Bronchial epithelial cell (primary cell): Measurements from ENCODE around the gene DLGAP1. TPM values are rescaled to one million over a fixed set of nuclear protein-coding genes. Genes with fewer than 3 reads are reported as not detected.
"Not testable (repeated sequence)": the region's sequence is repeated elsewhere in the genome, so short reads cannot be mapped to it uniquely, and the experiment has no call there.

ENCODE experiments used
- DNase-seq: peaks from one replicate; pipeline ENCODE4 v3.0.0-alpha.2; 2010; ENCODE audit warnings: low read depth
- FAIRE-seq: peaks from 2 replicates; lab custom pipeline; 2011; peaks lifted over from hg19 to GRCh38; lab: Jason Lieb, UNC
- H3K27me3 ChIP-seq: 2 replicates; pipeline ENCODE4 v1.5.1; 2011; ENCODE audit warnings: low read length; ENCODE audit not compliant: control insufficient read depth, insufficient read depth
- H3K36me3 ChIP-seq: 2 replicates; pipeline ENCODE4 v1.5.1; 2011; ENCODE audit warnings: low read length; ENCODE audit not compliant: control insufficient read depth, insufficient read depth
- H3K4me3 ChIP-seq: 2 replicates; pipeline ENCODE4 v1.5.1; 2011; ENCODE audit warnings: mild to moderate bottlenecking, low read depth, low read length, control low read depth
- total RNA-seq: library from RNA; depleted of rRNA; stranded (reverse); fragments of >200 nt; gene quantifications from 2 replicates; pipeline ENCODE4 v1.2.1, GENCODE V29; 2014
- TF ChIP-seq, protein P1 (sequence below): IDR thresholded peaks from 2 replicates; pipeline ENCODE4 v1.5.1; 2011; ENCODE audit warnings: mild to moderate bottlenecking, moderate library complexity, low read length, control low read depth, inconsistent platforms; ENCODE audit not compliant: insufficient read depth, severe bottlenecking

Gene DLGAP1
- total RNA-seq, 1 donor from 2014 or later, result not detected

DNA sequence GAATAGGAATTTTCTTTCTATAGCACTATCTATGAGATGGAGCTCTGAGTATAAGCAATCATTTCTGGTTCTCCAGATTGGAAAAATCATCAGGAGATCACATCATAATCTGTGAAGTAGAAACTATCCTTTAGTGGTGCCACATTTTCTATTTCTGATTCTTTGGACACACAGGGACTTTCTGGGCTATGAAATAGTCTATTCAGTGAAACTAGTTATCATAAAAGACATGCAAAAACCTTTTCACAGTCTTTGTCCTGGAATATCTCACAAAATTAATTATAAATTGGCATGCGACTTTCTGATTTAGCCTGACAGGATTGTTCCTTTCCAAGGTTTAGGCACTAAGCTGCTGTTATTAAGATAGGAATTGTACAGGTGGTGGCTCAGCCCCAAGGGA lies 428.6 kb downstream of the DLGAP1 start:
- TF ChIP-seq, protein P1, sequence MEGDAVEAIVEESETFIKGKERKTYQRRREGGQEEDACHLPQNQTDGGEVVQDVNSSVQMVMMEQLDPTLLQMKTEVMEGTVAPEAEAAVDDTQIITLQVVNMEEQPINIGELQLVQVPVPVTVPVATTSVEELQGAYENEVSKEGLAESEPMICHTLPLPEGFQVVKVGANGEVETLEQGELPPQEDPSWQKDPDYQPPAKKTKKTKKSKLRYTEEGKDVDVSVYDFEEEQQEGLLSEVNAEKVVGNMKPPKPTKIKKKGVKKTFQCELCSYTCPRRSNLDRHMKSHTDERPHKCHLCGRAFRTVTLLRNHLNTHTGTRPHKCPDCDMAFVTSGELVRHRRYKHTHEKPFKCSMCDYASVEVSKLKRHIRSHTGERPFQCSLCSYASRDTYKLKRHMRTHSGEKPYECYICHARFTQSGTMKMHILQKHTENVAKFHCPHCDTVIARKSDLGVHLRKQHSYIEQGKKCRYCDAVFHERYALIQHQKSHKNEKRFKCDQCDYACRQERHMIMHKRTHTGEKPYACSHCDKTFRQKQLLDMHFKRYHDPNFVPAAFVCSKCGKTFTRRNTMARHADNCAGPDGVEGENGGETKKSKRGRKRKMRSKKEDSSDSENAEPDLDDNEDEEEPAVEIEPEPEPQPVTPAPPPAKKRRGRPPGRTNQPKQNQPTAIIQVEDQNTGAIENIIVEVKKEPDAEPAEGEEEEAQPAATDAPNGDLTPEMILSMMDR, result no peak
- FAIRE-seq, result no peak
- Histone ChIP-seq H3K4me3 (no peak overlapping the region), H3K27me3 (no peaks in the 10 kb centered on the region), H3K36me3 (no peaks in the 10 kb centered on the region)
- no peak for DNase-seq

DNA sequence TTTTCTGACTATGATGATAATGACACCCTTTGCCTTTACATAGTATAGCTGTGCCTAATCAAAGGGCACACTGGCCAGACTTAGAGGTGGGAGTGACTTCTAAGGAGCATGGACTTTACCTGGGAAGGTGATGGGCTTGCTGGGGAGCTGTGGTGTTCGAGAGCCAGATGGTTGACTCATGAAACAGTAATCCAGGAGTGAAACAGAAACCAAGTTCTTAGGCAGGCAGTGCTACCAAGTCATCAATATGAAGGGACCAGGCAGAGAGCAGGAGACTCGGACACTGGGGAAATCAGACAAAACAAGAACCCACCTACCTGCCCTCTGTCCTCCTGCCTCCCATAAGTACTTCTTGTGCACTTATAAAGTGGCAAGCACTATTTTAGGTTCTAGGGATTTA lies 430.4 kb downstream of the DLGAP1 start:
- Histone ChIP-seq H3K4me3 (no peak overlapping the region), H3K36me3 (no peaks in the 10 kb centered on the region), H3K27me3 (no peaks in the 10 kb centered on the region)
- TF ChIP-seq, protein P1, result no peak
- DNase-seq (peak; percentile 21), FAIRE-seq (no peak)

DNA sequence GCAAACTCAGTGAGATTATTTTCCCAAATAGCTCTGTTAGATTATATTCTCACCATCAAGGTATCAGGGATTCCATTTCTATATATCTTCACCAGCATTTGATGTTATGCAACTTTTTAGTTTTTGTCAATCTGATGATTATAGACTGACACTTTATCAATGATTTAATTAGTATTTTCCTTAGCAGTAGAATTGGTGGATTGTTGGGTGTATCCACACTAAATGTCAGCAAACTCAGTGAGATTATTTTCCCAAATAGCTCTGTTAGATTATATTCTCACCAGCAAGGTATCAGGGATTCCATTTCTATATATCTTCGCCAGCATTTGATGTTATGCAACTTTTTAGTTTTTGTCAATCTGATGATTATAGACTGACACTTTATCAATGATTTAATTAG lies 432.4 kb downstream of the DLGAP1 start:
- not testable (repeated sequence) for H3K36me3 ChIP-seq, H3K4me3 ChIP-seq, H3K27me3 ChIP-seq, DNase-seq, FAIRE-seq

DNA sequence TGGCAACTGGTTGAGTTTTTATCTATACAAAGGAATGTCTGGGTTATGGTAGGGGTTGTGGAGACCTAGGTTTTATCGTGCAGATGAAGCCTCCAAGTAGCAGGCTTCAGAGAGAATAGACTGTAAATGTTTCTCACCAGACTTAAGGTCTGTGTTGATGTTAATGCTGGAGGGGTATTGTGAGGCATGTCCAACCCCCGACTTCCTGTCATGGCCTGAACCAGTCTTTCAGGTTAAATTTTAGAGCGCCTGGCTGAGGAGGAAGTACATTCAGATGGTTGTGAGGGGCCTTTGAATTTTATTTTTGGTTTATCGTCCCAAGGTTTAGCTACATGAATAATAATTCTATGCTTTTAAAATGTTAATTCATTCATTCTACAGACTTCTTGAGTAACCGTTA lies 435.1 kb downstream of the DLGAP1 start:
- no peak for FAIRE-seq

DNA sequence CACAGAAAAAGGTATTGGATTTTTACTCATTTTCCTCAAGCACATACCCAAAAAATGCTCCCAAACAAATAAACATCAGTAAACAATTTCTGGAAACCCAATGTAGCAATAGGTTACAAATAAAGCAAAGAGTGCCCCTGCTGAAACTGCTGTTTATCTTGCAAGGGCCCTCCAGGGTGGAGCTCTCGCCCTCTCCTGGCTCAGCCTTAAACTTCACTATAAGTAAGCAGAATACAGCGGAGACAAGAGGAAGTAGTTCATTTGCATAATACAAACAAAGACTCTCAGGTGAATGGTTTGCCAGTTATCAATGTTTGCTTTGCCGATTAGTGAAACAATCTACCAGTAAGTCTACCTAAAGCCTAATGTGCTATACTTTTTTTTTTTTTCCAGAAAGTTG lies 437.6 kb downstream of the DLGAP1 start:
- FAIRE-seq (no peak), DNase-seq (peak; percentile 46)
- TF ChIP-seq, protein P1, result peak; percentile 19
- Histone ChIP-seq H3K4me3 (no peak overlapping the region), H3K36me3 (no peaks in the 10 kb centered on the region), H3K27me3 (no peaks in the 10 kb centered on the region)

More for the DNA sequence above, 435.1 kb downstream of the DLGAP1 start:
- no peaks in the 10 kb centered on the region for H3K27me3 ChIP-seq
- peak; percentile 35 for DNase-seq
- H3K4me3 ChIP-seq, result no peak overlapping the region
- TF ChIP-seq, protein P1, result no peak
- H3K36me3 ChIP-seq, result no peaks in the 10 kb centered on the region

DNA sequence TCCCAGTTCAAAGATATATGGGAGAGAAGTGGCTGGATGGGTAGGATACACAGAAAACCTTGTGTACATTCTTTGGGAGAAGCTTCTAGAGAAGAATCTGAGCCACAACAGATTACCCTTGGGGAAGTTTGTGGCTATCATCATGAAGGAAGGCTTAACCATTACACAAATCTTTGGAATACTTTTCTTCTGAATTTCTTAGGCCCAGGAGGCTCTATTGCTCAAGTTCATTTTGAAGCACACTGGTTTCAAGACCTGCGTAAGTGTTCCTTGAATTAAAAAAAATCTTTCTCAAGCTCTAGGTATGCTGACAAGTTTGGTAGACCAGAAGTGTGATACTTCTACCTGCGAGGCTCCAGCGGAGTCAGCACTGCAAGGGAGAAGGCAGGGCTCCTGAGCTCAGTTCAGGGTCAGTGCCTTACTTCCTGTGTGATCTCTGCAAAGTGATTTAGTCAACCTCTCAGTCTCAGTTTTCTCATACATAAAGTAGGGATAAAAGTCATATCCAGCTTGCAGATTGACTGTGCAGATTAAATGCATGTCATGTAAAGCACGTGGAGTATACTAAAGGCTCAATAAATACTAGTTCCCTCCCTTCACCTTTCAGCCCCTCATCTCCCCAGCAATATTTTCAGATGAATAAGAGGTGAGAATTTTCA lies 438.6 kb downstream of the DLGAP1 start:
- Histone ChIP-seq H3K27me3 (no peaks in the 10 kb centered on the region), H3K36me3 (no peaks in the 10 kb centered on the region), H3K4me3 (no peak overlapping the region)
- TF ChIP-seq, protein P1, result no peak
- FAIRE-seq (no peak), DNase-seq (no peak)
